H1 (cell line): Measurements from ENCODE around the gene CCDC86. TPM values are rescaled to one million over a fixed set of nuclear protein-coding genes. Genes with fewer than 3 reads are reported as not detected.

Source experiments
- CTCF ChIA-PET: fragments of 300-600 bp; sonication (Branson Sonifier 250); formaldehyde crosslinking; loops from one replicate; lab custom pipeline; 2021; ENCODE audit not compliant: partially characterized antibody; lab: Charles Lee
- POLR2A ChIA-PET: fragments of 300-600 bp; sonication (Branson Sonifier 250); formaldehyde crosslinking; loops from one replicate; lab custom pipeline; 2021; ENCODE audit warnings: inconsistent platforms; ENCODE audit not compliant: partially characterized antibody; lab: Charles Lee
- DNase-seq, 2 experiments: peaks; one replicate each; pipeline versions ENCODE4 v3.0.0 to v3.0.0-alpha.2; 2010 to 2022; ENCODE audit warnings: low spot score in 2 of 2, low read depth in 1 of 2, mixed read lengths in 1 of 2
- FAIRE-seq: peaks from 2 replicates; lab custom pipeline; 2011; peaks lifted over from hg19 to GRCh38; lab: Jason Lieb, UNC
- H2AFZ ChIP-seq: 2 replicates; pipeline ENCODE4 v1.8.1; 2012; ENCODE audit warnings: low read length, inconsistent platforms
- H2AK5ac ChIP-seq: 2 replicates; pipeline ENCODE4 v1.6.1; 2013; ENCODE audit warnings: low read depth, low read length
- H2BK120ac ChIP-seq: replicated peaks from 2 replicates; pipeline ENCODE3; 2013; ENCODE audit warnings: low read depth, low read length, inconsistent platforms
- H2BK12ac ChIP-seq: 2 replicates; pipeline ENCODE4 v1.6.1; 2013; ENCODE audit warnings: low read depth, low read length
- H2BK15ac ChIP-seq: 2 replicates; pipeline ENCODE4 v1.6.1; 2013; ENCODE audit warnings: low read length
- H2BK20ac ChIP-seq: 2 replicates; pipeline ENCODE4 v1.6.1; 2013; ENCODE audit warnings: low read length
- H2BK5ac ChIP-seq: 2 replicates; pipeline ENCODE4 v1.6.1; 2013; ENCODE audit warnings: low read depth, low read length
- H3K14ac ChIP-seq: 2 replicates; pipeline ENCODE4 v1.6.1; 2013; ENCODE audit warnings: inconsistent platforms; ENCODE audit not compliant: insufficient read length
- H3K18ac ChIP-seq: 2 replicates; pipeline ENCODE4 v1.6.1; 2013; ENCODE audit warnings: low read length; ENCODE audit errors: extremely low read depth
- H3K23ac ChIP-seq: 2 replicates; pipeline ENCODE4 v1.6.1; 2013; ENCODE audit warnings: inconsistent platforms; ENCODE audit not compliant: insufficient read length
- H3K23me2 ChIP-seq: 2 replicates; pipeline ENCODE4 v1.6.1; 2013; ENCODE audit warnings: low read depth, low read length
- H3K27ac ChIP-seq: 2 replicates; pipeline ENCODE4 v1.6.1; 2011; ENCODE audit warnings: low read depth, low read length, inconsistent platforms
- H3K27me3 ChIP-seq, 4 experiments: replicated peaks in 1 of 4; 1 replicate in 1 of 4; 2 replicates in 3 of 4; pipeline versions ENCODE4 v1.6.1 to v1.8.1; 2011 to 2013; ENCODE audit warnings: low read length in 3 of 4, mild to moderate bottlenecking in 3 of 4, inconsistent platforms in 2 of 4, mixed read lengths in 2 of 4, moderate library complexity in 1 of 4; ENCODE audit not compliant: control insufficient read depth in 3 of 4, insufficient read depth in 3 of 4; ENCODE audit errors: extremely low read depth in 1 of 4
- H3K36me3 ChIP-seq, 4 experiments: 2 replicates each; pipeline versions ENCODE4 v1.6.1 to v1.8.1; 2011 to 2013; ENCODE audit warnings: mild to moderate bottlenecking in 4 of 4, low read length in 3 of 4, moderate library complexity in 2 of 4, control low read depth in 1 of 4, inconsistent platforms in 1 of 4; ENCODE audit not compliant: insufficient read depth in 4 of 4, control insufficient read depth in 2 of 4
- H3K4ac ChIP-seq: replicated peaks from 2 replicates; pipeline ENCODE3; 2013; ENCODE audit warnings: low read length, low read depth, mixed read lengths, inconsistent platforms; ENCODE audit not compliant: insufficient read length
- H3K4me1 ChIP-seq, 4 experiments: replicated peaks in 1 of 4; 1 replicate in 1 of 4; 2 replicates in 3 of 4; pipeline versions ENCODE4 v1.6.1 to v1.8.1; 2011 to 2013; ENCODE audit warnings: low read length in 3 of 4, inconsistent platforms in 2 of 4, mixed read lengths in 1 of 4; ENCODE audit not compliant: insufficient read depth in 4 of 4, control insufficient read depth in 3 of 4
- H3K4me2 ChIP-seq, 2 experiments: 2 replicates each; pipeline versions ENCODE4 v1.6.1 to v1.8.1; 2011 to 2013; ENCODE audit warnings: low read depth in 2 of 2, low read length in 2 of 2, control low read depth in 1 of 2, inconsistent platforms in 1 of 2, mild to moderate bottlenecking in 1 of 2; ENCODE audit not compliant: insufficient read depth in 1 of 2
- H3K4me3 ChIP-seq, 4 experiments: fragments of 200-600, 300-600 bp in 1 of 4; sonication (generic), shearing (Covaris generic), sonication (Bioruptor Twin) in 1 of 4; 2 replicates each; pipeline versions ENCODE4 v1.5.1 to v1.8.1; 2011 to 2016; ENCODE audit warnings: low read length in 4 of 4, low read depth in 3 of 4, control low read depth in 2 of 4, inconsistent platforms in 2 of 4, mild to moderate bottlenecking in 2 of 4, mixed read lengths in 1 of 4, moderate library complexity in 1 of 4; ENCODE audit not compliant: insufficient read depth in 2 of 4; ENCODE audit errors: extremely low read depth in 1 of 4
- H3K56ac ChIP-seq: replicated peaks from 2 replicates; pipeline ENCODE3; 2013; ENCODE audit warnings: low read depth, mild to moderate bottlenecking, mixed read lengths, low read length, inconsistent platforms; ENCODE audit not compliant: insufficient read length
- H3K79me1 ChIP-seq: 2 replicates; pipeline ENCODE4 v1.6.1; 2013; ENCODE audit warnings: low read depth, low read length, control low read depth
- H3K79me2 ChIP-seq, 2 experiments: 2 replicates each; pipeline versions ENCODE4 v1.6.1 to v1.8.1; 2012 to 2013; ENCODE audit warnings: low read length in 2 of 2, mild to moderate bottlenecking in 2 of 2, inconsistent platforms in 1 of 2; ENCODE audit not compliant: insufficient read depth in 2 of 2, control insufficient read depth in 1 of 2
- H3K9ac ChIP-seq, 4 experiments: replicated peaks in 1 of 4; 1 replicate in 1 of 4; 2 replicates in 3 of 4; pipeline versions ENCODE4 v1.6.1 to v1.8.1; 2011 to 2013; ENCODE audit warnings: low read depth in 3 of 4, low read length in 3 of 4, control low read depth in 2 of 4, mild to moderate bottlenecking in 2 of 4, moderate library complexity in 2 of 4, inconsistent platforms in 1 of 4; ENCODE audit errors: extremely low read depth in 1 of 4
- H3K9me3 ChIP-seq, 2 experiments: 2 replicates each; pipeline versions ENCODE4 v1.6.1 to v1.8.1; 2012 to 2013; ENCODE audit warnings: mild to moderate bottlenecking in 2 of 2, moderate library complexity in 2 of 2, control low read depth in 1 of 2, inconsistent platforms in 1 of 2, low read depth in 1 of 2, low read length in 1 of 2, mixed read lengths in 1 of 2; ENCODE audit not compliant: insufficient read depth in 2 of 2
- H4K20me1 ChIP-seq, 2 experiments: replicated peaks in 1 of 2; 2 replicates each; pipeline versions ENCODE3 to v1.8.1; 2011 to 2013; ENCODE audit warnings: inconsistent platforms in 2 of 2, low read length in 2 of 2, mild to moderate bottlenecking in 1 of 2; ENCODE audit not compliant: insufficient read depth in 2 of 2, control insufficient read depth in 1 of 2
- H4K5ac ChIP-seq: 2 replicates; pipeline ENCODE4 v1.6.1; 2013; ENCODE audit warnings: low read length, low read depth, mixed read lengths, inconsistent platforms; ENCODE audit not compliant: insufficient read length
- H4K8ac ChIP-seq: 2 replicates; pipeline ENCODE4 v1.8.0; 2013; ENCODE audit warnings: mild to moderate bottlenecking, moderate library complexity, low read length, inconsistent platforms; ENCODE audit not compliant: insufficient read depth; ENCODE audit errors: extremely low read depth
- H4K91ac ChIP-seq: replicated peaks from 2 replicates; pipeline ENCODE3; 2013; ENCODE audit warnings: low read length, mixed read lengths, inconsistent platforms; ENCODE audit not compliant: insufficient read length
- CBX8 ChIP-seq: fragments of 300-800, 300-1000 bp; sonication (generic); IDR thresholded peaks from 2 replicates; pipeline ENCODE4 v1.7.1; 2016; ENCODE audit warnings: low read depth, low read length, borderline replicate concordance
- EZH2 ChIP-seq: fragments of 200-600 bp; sonication (generic); IDR thresholded peaks from 2 replicates; pipeline ENCODE4 v1.7.1; 2012; ENCODE audit warnings: low read depth, mild to moderate bottlenecking, moderate library complexity, low read length, inconsistent platforms; ENCODE audit not compliant: severe bottlenecking
- KDM5A ChIP-seq: fragments of 200-600 bp; IDR thresholded peaks from 2 replicates; pipeline ENCODE4 v1.7.1; 2012; ENCODE audit warnings: mild to moderate bottlenecking, low read length, inconsistent platforms, mixed read lengths
- RBBP5 ChIP-seq: IDR thresholded peaks from 2 replicates; pipeline ENCODE4 v1.7.1; 2012; ENCODE audit warnings: low read depth, mild to moderate bottlenecking, inconsistent platforms, low read length, moderate library complexity, borderline replicate concordance
- TAF7 ChIP-seq: optimal IDR thresholded peaks from 2 replicates; pipeline ENCODE3; 2011; ENCODE audit warnings: low read depth, mild to moderate bottlenecking, inconsistent platforms, low read length, moderate library complexity, borderline replicate concordance
- WGBS, 2 experiments: shearing (Covaris generic) in 1 of 2; methylation state at CpG; one replicate each; pipeline versions ENCODE4 v1.1.6 to v1.1.7; 2013 to 2015; ENCODE audit warnings: low lambda C conversion rate in 2 of 2, mixed read lengths in 2 of 2, inconsistent platforms in 1 of 2, low coverage in 1 of 2, missing lambda C conversion rate in 1 of 2; ENCODE audit not compliant: insufficient replicate concordance in 2 of 2, insufficient coverage in 1 of 2, insufficient read length in 1 of 2; ENCODE audit errors: extremely low coverage in 1 of 2, missing lambda C conversion rate in 1 of 2; 5-methylcytosine and 5-hydroxymethylcytosine counted together
- polyA plus RNA-seq, 7 experiments: library from polyadenylated mRNA; depleted of rRNA in 3 of 7; stranded (reverse) in 5 of 7; unstranded in 2 of 7; fragments of >200 nt in 5 of 7; fragments of 200-250 nt in 2 of 7; gene quantifications; 1 replicate in 5 of 7; 2 replicates in 1 of 7; 4 replicates in 1 of 7; pipeline versions ENCODE4 v1.2.1 to v1.2.3, GENCODE V29; 2011 to 2013; ENCODE audit warnings: missing spikeins in 2 of 7, mixed read lengths in 2 of 7
- total RNA-seq: library from RNA; stranded (reverse); fragmentation: NEBNext Ultra II Directional; extraction: Animal tissue kit (Norgen Biotek cat#: 25700); gene quantifications from 2 replicates; pipeline ENCODE4 v1.2.1, GENCODE V29; 2021
- TF ChIP-seq, protein P1 (sequence below): IDR thresholded peaks from 2 replicates; pipeline ENCODE4 v1.6.1; 2012; ENCODE audit warnings: inconsistent platforms

Gene CCDC86
- total and polyA plus RNA-seq, 2 of the 8 experiments (the other 6 are each of a cell fraction or from before 2014, with no cell fraction given), result 37.7 to 76.4 TPM

DNA sequence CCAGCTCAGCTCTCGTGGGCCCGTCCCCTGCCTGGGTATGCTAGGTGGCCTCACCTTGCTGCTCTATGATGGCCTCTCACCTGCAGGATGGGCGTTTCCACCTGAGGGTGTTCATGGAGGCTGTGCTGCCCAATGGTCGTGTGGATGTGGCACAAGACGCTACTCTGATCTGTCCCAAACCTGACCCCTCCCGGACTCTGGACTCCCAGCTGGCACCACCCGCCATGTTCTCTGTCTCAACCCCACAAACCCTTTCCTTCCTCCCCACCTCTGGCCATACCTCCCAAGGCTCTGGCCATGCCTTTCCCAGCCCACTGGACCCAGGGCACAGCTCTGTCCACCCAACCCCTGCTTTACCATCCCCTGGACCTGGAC lies 27.5 kb downstream of the CCDC86 start:
- Histone ChIP-seq H3K4ac (no peak overlapping the region), H2BK5ac (no peak overlapping the region), H3K4me1 (peaks cover 0 to 4% (median 0%) of the 10 kb centered on the region in 4 experiments; a peak in 4 of 7 replicates), H2BK20ac (no peak overlapping the region), H4K91ac (no peak overlapping the region), H3K14ac (no peak overlapping the region), H3K23ac (no peak overlapping the region), H4K8ac (no peak overlapping the region; the same call in 1 of the 2 replicates), H4K20me1 (no peaks in the 10 kb centered on the region), H2BK120ac (no peak overlapping the region), H4K5ac (no peak overlapping the region), H3K27ac (no peak overlapping the region), H3K27me3 (no peaks in the 10 kb centered on the region), H2BK15ac (no peak overlapping the region), H2BK12ac (no peak overlapping the region), H3K23me2 (no peaks in the 10 kb centered on the region), H3K4me2 (no peak overlapping the region), H3K36me3 (no peaks in the 10 kb centered on the region), H3K9me3 (no peaks in the 10 kb centered on the region), H2AFZ (no peak overlapping the region), H2AK5ac (no peak overlapping the region), H3K9ac (no peak overlapping the region), H3K18ac (no peak overlapping the region), H3K79me1 (no peaks in the 10 kb centered on the region), H3K79me2 (no peaks in the 10 kb centered on the region), H3K56ac (no peak overlapping the region), H3K4me3 (no peak overlapping the region)
- TF ChIP-seq TAF7 (no peak), CBX8 (no peak), EZH2 (no peak), RBBP5 (no peak), KDM5A (no peak)
- TF ChIP-seq, protein P1, sequence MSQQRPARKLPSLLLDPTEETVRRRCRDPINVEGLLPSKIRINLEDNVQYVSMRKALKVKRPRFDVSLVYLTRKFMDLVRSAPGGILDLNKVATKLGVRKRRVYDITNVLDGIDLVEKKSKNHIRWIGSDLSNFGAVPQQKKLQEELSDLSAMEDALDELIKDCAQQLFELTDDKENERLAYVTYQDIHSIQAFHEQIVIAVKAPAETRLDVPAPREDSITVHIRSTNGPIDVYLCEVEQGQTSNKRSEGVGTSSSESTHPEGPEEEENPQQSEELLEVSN, result no peak
- 86% methylated on average over 7 of the region's 7 CpGs; no CpG with 5 or more reads in 1 of the 2 experiments for WGBS, 2 experiments
- ChIA-PET CTCF (interaction anchor here (1.1 to 9.5 kb wide), 9 partner anchors 19 to 527 kb away, joined by 3 to 52 read pairs (median 4); no protein-coding TSS in a partner anchor), POLR2A (interaction anchor here (0.6 to 4.2 kb wide), 4 partner anchors 12 to 36 kb away, joined by 3 to 20 read pairs (median 4); no protein-coding TSS in a partner anchor)
- no peak for DNase-seq
- FAIRE-seq, result no peak
